ENCODE measurements around the gene HACL1.
"Not testable (repeated sequence)": the region's sequence is repeated elsewhere in the genome, so short reads cannot be mapped to it uniquely, and the experiment has no call there.

- not testable (repeated sequence) for TF ChIP-seq CTCF, POLR2A (IDR thresholded peaks at IDR 0.05)
These were observed 1.4 kb upstream of the HACL1 start for GRCh38 chr3:15602816-15603215.
